WERI-Rb-1 (cell line): ENCODE measurements around the gene SDC3.

ENCODE experiments used
- DNase-seq: peaks from one replicate; pipeline ENCODE4 v3.0.0-alpha.2; 2020
- H3K27ac ChIP-seq: fragments of 250-450 bp; sonication (Bioruptor Pico); 2 replicates; pipeline ENCODE4 v1.5.1; 2020; ENCODE audit warnings: mild to moderate bottlenecking, moderate library complexity
- H3K27me3 ChIP-seq: fragments of 250-450 bp; sonication (Bioruptor Pico); 2 replicates; pipeline ENCODE4 v1.5.1; 2021; ENCODE audit warnings: mild to moderate bottlenecking, low read depth, moderate library complexity; ENCODE audit not compliant: insufficient read depth, severe bottlenecking
- H3K36me3 ChIP-seq: fragments of 250-450 bp; sonication (Bioruptor Pico); 2 replicates; pipeline ENCODE4 v1.5.1; 2020; ENCODE audit warnings: mild to moderate bottlenecking, moderate library complexity
- H3K4me3 ChIP-seq: 2 replicates; pipeline ENCODE4 v1.5.1; 2011; ENCODE audit warnings: low read depth, mild to moderate bottlenecking, control low read depth, low read length
- H3K9me3 ChIP-seq: fragments of 250-450 bp; sonication (Bioruptor Pico); 2 replicates; pipeline ENCODE4 v1.5.1; 2021; ENCODE audit warnings: mild to moderate bottlenecking, moderate library complexity; ENCODE audit not compliant: severe bottlenecking
- CTCF ChIP-seq: IDR thresholded peaks from 2 replicates; pipeline ENCODE4 v1.5.1; 2011; ENCODE audit warnings: low read depth, mild to moderate bottlenecking, control low read depth, inconsistent platforms, low read length

Gene SDC3

GRCh38 chr1:30864681-30865080, 43.9 kb downstream of the SDC3 start:
- TF ChIP-seq CTCF, result no peak
- H3K4me3 ChIP-seq, result no peak overlapping the region
- H3K27me3 ChIP-seq, result no peaks in the 10 kb centered on the region
- DNase-seq, result no peak
- no peak overlapping the region for H3K27ac ChIP-seq
- no peaks in the 10 kb centered on the region for H3K9me3 ChIP-seq
- H3K36me3 ChIP-seq, result no peaks in the 10 kb centered on the region

DNA sequence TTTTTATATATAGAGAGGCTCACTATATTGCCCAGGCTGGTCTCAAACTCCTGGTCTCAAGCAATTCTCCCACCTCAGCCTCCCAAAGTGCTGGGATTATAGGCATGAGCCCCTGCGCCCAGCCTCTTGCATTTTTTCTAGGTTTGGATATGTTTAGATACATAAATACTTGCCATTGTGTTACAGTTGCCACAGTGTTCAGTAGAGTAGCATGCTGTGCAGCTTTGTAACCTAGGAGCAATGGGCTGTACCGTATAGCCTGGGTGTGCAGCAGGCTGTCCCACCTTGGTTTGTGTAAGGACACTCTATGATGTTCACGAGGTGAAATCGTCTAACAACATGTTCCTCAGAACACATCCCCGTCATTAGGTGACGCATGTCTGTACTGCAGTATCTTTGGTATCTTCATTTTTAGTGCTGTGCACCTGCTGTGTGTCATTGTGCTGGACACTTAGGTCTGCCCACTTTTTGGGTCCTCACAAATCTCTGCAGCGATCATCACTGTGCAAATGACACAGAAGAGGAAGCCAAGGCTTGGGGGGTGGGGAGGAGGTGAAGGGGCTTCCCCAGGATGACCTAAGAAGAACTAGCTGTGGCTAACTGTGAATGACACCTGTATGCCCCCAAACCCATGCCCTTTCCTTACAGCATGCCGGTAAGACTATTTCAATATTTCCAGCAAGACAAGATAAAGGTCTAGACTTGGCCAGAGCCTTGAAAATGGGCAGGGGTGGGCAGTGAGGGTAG, 44.5 kb downstream of the SDC3 start:
- Histone ChIP-seq H3K4me3 (no peak overlapping the region), H3K27ac (no peak overlapping the region), H3K27me3 (no peaks in the 10 kb centered on the region), H3K36me3 (no peaks in the 10 kb centered on the region), H3K9me3 (no peaks in the 10 kb centered on the region)
- no peak for TF ChIP-seq CTCF
- no peak for DNase-seq

DNA sequence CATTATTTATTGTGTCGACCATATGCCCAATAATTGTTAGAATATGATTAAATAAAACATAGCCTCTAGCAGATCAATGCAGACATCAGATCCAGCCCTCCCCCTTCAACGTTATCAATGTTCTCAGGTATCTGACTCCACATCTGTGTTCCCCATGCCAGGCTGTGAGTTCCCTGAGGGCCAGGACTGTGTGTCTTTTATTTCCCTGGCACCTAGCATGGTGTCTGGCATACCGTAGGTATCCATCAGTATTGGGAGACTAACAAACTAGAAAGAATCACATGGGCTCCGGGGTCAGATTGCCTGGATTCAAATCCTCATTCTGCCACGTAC, 48.3 kb downstream of the SDC3 start:
- no peaks in the 10 kb centered on the region for H3K27me3 ChIP-seq
- H3K27ac ChIP-seq, result no peak overlapping the region
- no peaks in the 10 kb centered on the region for H3K9me3 ChIP-seq
- TF ChIP-seq CTCF, result no peak
- no peak for DNase-seq
- H3K36me3 ChIP-seq, result no peaks in the 10 kb centered on the region
- no peak overlapping the region for H3K4me3 ChIP-seq

DNA sequence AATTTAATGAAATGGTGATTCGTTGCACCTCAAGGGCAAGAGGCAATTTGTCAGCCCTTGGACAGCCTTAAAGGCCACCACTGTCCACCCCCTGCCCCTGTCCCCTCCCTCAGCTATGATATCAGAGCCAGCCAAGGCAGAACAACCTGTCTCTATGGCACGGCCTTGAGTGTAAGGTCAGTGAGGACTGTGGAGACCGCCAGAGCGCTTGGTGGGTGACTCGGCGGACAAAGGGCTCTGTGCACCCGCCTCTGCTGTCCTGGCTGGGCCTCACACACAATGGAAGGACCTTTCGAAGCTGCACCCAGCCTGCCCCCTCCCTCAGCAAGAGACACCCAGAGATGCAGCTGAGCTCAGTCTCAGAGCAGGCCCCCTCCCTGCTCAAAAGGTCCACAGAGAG, 50.6 kb downstream of the SDC3 start:
- Histone ChIP-seq H3K4me3 (no peak overlapping the region), H3K9me3 (no peaks in the 10 kb centered on the region), H3K27me3 (no peaks in the 10 kb centered on the region), H3K27ac (no peak overlapping the region), H3K36me3 (no peaks in the 10 kb centered on the region)
- no peak for TF ChIP-seq CTCF
- DNase-seq, result no peak

DNA sequence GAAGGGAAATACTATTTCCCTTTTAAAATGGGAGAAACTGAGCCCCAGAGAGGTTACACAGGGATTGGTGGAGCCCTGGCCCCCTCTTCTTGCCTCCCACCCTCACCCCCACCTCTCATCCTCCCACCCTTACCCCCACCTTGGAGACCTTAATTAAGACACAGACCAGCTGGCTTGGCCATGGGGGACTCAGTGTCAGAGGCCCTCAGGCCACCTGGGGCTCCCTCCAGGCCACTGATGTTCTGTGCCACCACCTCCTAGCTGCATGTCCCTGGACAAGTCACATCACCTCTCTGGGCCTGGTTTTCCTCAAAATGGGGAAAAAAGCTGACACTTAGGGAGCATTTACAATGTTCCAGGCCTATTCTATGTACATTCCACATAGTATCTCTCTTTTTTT, 51.5 kb downstream of the SDC3 start:
- TF ChIP-seq CTCF, result no peak
- Histone ChIP-seq H3K36me3 (no peaks in the 10 kb centered on the region), H3K27ac (no peak overlapping the region), H3K4me3 (no peak overlapping the region), H3K27me3 (no peaks in the 10 kb centered on the region), H3K9me3 (no peaks in the 10 kb centered on the region)
- no peak for DNase-seq

DNA sequence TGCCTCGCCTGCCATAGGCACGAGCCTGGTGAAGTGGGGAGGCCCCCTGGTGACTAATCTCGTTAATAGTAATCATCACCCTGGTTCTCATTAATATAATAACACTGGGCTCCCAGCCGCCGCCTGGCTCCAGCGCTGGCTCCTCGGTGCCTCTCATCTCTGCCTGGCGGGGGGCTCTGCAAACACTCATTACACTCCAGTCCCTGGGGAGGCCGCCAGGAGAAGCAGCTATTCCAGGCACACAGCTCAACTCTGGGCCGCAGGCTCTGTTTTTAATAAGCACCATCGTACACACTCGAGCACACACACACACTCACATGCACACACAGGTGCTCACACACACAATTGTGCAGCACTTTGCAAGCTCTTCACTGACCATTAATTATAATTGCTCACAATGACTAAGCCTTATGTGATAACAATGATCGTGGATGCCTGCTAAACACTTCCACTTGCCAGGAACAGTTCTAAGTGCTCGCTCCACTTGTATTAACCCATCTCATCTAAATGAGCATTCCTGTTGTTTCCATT, 52.2 kb downstream of the SDC3 start:
- Histone ChIP-seq H3K27me3 (no peaks in the 10 kb centered on the region), H3K36me3 (no peaks in the 10 kb centered on the region), H3K27ac (no peak overlapping the region), H3K4me3 (no peak overlapping the region), H3K9me3 (no peaks in the 10 kb centered on the region)
- no peak for DNase-seq
- TF ChIP-seq CTCF, result no peak
